ENCODE measurements around the gene MYOZ1. TPM values are rescaled to one million over a fixed set of nuclear protein-coding genes. Genes with fewer than 3 reads are reported as not detected.

MYOZ1 gene
- total RNA-seq, 4 donors from 2014 or later: 0.19 to 1.2 (median 0.79) TPM; not detected in 1

DNA sequence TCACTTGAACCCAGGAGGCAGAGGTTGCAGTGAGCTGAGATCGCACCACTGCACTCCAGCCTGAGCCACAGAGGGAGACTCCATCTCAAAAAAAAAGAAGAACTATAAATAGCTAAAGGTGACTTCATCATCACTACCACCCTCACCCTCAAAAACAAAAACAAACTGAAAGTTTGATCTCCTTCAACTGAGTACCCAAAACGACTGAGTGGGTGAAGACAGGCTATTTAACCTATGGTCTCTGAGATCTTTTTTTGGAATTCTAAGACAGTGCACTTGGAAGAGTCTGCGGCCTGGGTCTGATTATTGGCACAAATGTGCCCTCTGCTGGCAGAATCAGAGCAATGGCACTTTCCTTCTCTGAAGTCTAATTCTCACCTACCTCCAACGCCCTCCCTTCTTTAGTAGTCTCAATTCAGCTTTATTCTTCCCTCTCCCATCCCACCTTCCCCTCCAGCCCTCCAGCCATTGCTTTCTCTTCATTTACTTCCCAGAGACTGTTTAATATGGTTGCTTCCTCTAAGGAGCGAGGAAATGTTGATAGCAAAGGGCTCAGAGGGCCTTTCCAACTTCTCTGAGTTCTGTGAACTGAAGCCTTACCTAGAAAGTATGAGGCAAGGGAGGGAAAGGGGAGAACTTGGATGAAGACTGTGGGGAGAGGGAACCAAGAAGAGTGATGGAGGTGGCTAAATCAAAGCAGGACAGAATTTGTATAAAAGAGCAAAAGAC, 2.9 kb upstream of the MYOZ1 start:
- DNase-seq: no peak
- Histone ChIP-seq H3K4me1 (peaks cover 8 to 22% (median 12%) of the 10 kb centered on the region in 3 donors), H3K4me3 (no peak overlapping the region), H3K36me3 (no peaks in the 10 kb centered on the region), H3K27ac (no peak overlapping the region), H3K9me3 (no peaks in the 10 kb centered on the region), H3K27me3 (no peaks in the 10 kb centered on the region)
- intact Hi-C loops (cut with DNase I): no loop called here
- 7 to 20% methylated on average over 4 to 5 of the region's 5 CpGs for WGBS, 2 donors
- TF ChIP-seq, protein P1, sequence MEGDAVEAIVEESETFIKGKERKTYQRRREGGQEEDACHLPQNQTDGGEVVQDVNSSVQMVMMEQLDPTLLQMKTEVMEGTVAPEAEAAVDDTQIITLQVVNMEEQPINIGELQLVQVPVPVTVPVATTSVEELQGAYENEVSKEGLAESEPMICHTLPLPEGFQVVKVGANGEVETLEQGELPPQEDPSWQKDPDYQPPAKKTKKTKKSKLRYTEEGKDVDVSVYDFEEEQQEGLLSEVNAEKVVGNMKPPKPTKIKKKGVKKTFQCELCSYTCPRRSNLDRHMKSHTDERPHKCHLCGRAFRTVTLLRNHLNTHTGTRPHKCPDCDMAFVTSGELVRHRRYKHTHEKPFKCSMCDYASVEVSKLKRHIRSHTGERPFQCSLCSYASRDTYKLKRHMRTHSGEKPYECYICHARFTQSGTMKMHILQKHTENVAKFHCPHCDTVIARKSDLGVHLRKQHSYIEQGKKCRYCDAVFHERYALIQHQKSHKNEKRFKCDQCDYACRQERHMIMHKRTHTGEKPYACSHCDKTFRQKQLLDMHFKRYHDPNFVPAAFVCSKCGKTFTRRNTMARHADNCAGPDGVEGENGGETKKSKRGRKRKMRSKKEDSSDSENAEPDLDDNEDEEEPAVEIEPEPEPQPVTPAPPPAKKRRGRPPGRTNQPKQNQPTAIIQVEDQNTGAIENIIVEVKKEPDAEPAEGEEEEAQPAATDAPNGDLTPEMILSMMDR (IDR thresholded peaks at IDR 0.05): peak; percentile 75 to 93 (median 90)
- no peak for TF ChIP-seq POLR2A (IDR thresholded peaks at IDR 0.05)

DNA sequence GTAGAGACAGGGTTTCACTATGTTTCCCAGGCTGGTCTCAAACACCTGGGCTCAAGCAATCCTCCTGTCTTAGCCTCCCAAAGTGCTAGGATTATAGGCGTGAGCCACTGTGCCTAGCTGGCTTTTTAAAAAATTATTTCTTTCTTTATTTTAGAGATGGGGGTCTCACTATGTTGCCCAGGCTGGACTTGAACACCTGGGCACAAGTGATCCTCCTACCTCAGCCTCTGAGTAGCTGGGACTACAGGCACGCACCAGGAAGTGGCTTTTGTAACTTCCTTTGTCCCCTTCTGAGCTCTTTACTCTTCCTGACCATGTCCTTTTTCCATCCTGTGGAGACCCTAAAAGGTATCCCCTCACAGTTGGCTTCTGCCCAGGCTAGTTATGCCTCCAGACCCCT, 2.1 kb upstream of the MYOZ1 start:
- no peak overlapping the region for H3K4me3 ChIP-seq
- DNase-seq: no peak
- WGBS, 2 donors: 73 to 81% methylated on average over 2 of the region's 2 CpGs
- no peaks in the 10 kb centered on the region for H3K9me3 ChIP-seq
- H3K4me1 ChIP-seq: peaks cover 7 to 18% (median 12%) of the 10 kb centered on the region in 3 donors
- no peaks in the 10 kb centered on the region for H3K36me3 ChIP-seq
- H3K27ac ChIP-seq: no peak overlapping the region
- TF ChIP-seq, protein P1 (IDR thresholded peaks at IDR 0.05): no peak
- no peak for TF ChIP-seq POLR2A (IDR thresholded peaks at IDR 0.05)
- no peaks in the 10 kb centered on the region for H3K27me3 ChIP-seq
- intact Hi-C loops (cut with DNase I): loop anchor here (2.0 kb wide), 1 partner anchor 113 kb away; no protein-coding TSS in a partner anchor

DNA sequence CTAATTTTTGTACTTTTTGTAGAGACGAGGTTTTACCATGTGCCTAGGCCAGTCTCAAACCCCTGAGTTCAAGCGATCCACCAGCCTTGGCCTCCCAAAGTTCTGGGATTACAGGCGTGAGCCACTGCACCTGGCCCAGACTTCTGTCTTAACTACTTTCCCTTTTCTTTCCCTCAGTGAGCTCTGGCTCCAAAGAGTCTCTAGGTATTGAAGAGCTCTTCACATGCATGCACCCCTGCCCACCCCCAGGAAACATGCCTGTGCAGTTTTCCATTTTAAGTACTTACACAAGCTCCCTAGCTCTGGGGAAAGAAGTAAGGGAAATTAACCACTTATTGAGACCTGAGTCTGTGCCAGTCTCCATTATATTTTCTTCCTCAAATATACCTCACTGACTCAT, 2.0 kb downstream of the MYOZ1 start:
- Histone ChIP-seq H3K9me3 (no peaks in the 10 kb centered on the region), H3K4me3 (no peak overlapping the region), H3K4me1 (no peaks in the 10 kb centered on the region), H3K36me3 (no peaks in the 10 kb centered on the region), H3K27ac (no peak overlapping the region), H3K27me3 (no peaks in the 10 kb centered on the region)
- no peak for TF ChIP-seq POLR2A (IDR thresholded peaks at IDR 0.05)
- DNase-seq: no peak
- intact Hi-C loops (cut with DNase I): no loop called here
- 69 to 93% methylated on average over 3 of the region's 3 CpGs for WGBS, 2 donors

DNA sequence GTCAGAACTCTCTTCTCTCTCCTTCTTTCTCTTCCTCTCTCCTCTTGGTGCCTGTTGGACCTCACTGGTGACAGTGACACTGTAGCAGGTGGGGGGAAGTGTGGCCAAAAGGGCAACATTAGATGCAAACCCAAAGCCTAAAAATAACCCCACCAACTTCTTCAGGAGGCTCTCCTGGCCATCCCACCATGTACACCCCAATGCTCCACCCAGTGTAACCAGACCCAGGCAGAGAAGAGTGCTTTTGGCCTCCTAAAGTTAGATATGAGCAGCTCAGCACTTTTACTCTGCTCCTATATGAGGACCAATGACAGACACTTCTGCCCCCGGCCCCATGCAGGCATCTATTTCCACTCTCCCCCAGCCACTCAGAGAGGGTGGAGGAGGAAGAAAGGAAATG, 5.5 kb downstream of the MYOZ1 start:
- no peak overlapping the region for H3K27ac ChIP-seq
- no peaks in the 10 kb centered on the region for H3K9me3 ChIP-seq
- no peak for TF ChIP-seq POLR2A (IDR thresholded peaks at IDR 0.05)
- TF ChIP-seq, protein P1 (IDR thresholded peaks at IDR 0.05): no peak
- H3K36me3 ChIP-seq: no peaks in the 10 kb centered on the region
- intact Hi-C loops (cut with DNase I): no loop called here
- no peaks in the 10 kb centered on the region for H3K4me1 ChIP-seq
- no peak for DNase-seq
- WGBS, 2 donors: 67% methylated on average over 1 of the region's 1 CpG; no CpG with 5 or more reads in 1 of the 2 donors
- H3K4me3 ChIP-seq: no peak overlapping the region
- no peaks in the 10 kb centered on the region for H3K27me3 ChIP-seq

DNA sequence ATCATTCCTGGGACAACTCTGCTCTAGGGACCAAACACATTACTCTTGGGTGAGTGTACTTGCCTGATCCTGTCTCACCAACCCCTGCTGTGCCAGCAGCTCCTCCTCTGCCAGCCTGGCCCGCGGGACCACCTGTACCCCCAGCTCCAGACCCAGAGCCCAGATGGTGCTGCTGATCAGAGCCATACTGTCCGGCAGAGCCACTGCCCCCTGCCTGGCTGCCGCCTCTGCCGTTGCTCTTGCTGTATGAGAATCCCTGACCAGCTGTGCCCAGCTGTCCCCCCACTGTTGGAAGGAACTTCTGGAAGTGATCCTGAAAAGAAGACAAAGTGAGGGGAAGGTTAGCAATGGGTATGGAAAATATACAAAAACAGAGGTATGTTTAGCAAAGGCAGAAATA, 6.9 kb downstream of the MYOZ1 start:
- no peaks in the 10 kb centered on the region for H3K9me3 ChIP-seq
- H3K4me3 ChIP-seq: no peak overlapping the region
- intact Hi-C loops (cut with DNase I): no loop called here
- H3K4me1 ChIP-seq: no peaks in the 10 kb centered on the region
- 53 to 69% methylated on average over 5 of the region's 5 CpGs for WGBS, 2 donors
- no peak for DNase-seq
- TF ChIP-seq, protein P1 (IDR thresholded peaks at IDR 0.05): no peak
- no peak for TF ChIP-seq POLR2A (IDR thresholded peaks at IDR 0.05)
- no peaks in the 10 kb centered on the region for H3K36me3 ChIP-seq
- H3K27me3 ChIP-seq: no peaks in the 10 kb centered on the region
- H3K27ac ChIP-seq: no peak overlapping the region
